Brain microvascular endothelial cell (primary cell): ENCODE data around the gene IPPK.

ENCODE experiments used
- DNase-seq: peaks from one replicate; pipeline ENCODE4 v3.0.0-alpha.2; 2020
- H3K27ac ChIP-seq: fragments of 250-450 bp; sonication (Bioruptor Pico); 2 replicates; pipeline ENCODE4 v1.5.1; 2020; ENCODE audit warnings: mild to moderate bottlenecking, moderate library complexity
- H3K27me3 ChIP-seq: fragments of 250-450 bp; sonication (Bioruptor Pico); replicated peaks from 2 replicates; pipeline ENCODE4 v1.5.1; 2020; ENCODE audit warnings: mild to moderate bottlenecking
- H3K36me3 ChIP-seq: fragments of 250-450 bp; sonication (Bioruptor Pico); replicated peaks from 2 replicates; pipeline ENCODE4 v1.5.1; 2020; ENCODE audit warnings: mild to moderate bottlenecking
- H3K4me3 ChIP-seq: 2 replicates; pipeline ENCODE4 v1.5.1; 2011; ENCODE audit warnings: low read depth, mild to moderate bottlenecking, control low read depth, low read length, moderate library complexity
- CTCF ChIP-seq: IDR thresholded peaks from 2 replicates; pipeline ENCODE4 v1.5.1; 2011; ENCODE audit warnings: low read depth, mild to moderate bottlenecking, moderate library complexity, low read length, control low read depth, inconsistent platforms; ENCODE audit errors: missing control alignments
- in situ Hi-C: cut with HindIII; loops from 2 replicates; pipeline ENCODE4 v1.10.0; 2017; ENCODE audit warnings: low sequenced_read_pairs, low pct_ligation_motif_present

Gene IPPK

GRCh38 chr9:92636627-92637026, 33.3 kb downstream of the IPPK start:
- Histone ChIP-seq H3K27me3 (no peaks in the 10 kb centered on the region), H3K4me3 (no peak overlapping the region), H3K27ac (no peak overlapping the region), H3K36me3 (peaks cover 73% of the 10 kb centered on the region)
- no peak for DNase-seq
- peak; percentile 34 for TF ChIP-seq CTCF
- in situ Hi-C loops, result no loop called here

- TF ChIP-seq CTCF, result no peak
- no peak for DNase-seq
- peaks cover 72% of the 10 kb centered on the region for H3K36me3 ChIP-seq
- no peak overlapping the region for H3K27ac ChIP-seq
- H3K4me3 ChIP-seq, result no peak overlapping the region
- H3K27me3 ChIP-seq, result no peaks in the 10 kb centered on the region
- in situ Hi-C loops, result no loop called here
Measured at GRCh38 chr9:92635760-92636159, 34.2 kb downstream of the IPPK start.

GRCh38 chr9:92634712-92635605, 35.0 kb downstream of the IPPK start:
- H3K27me3 ChIP-seq, result no peaks in the 10 kb centered on the region
- no peak overlapping the region for H3K27ac ChIP-seq
- peak; percentile 64 for DNase-seq
- in situ Hi-C loops, result no loop called here
- TF ChIP-seq CTCF, result peak; percentile 99
- peaks cover 71% of the 10 kb centered on the region for H3K36me3 ChIP-seq
- H3K4me3 ChIP-seq, result no peak overlapping the region

GRCh38 chr9:92633614-92634278, 36.2 kb downstream of the IPPK start:
- no peaks in the 10 kb centered on the region for H3K27me3 ChIP-seq
- H3K27ac ChIP-seq, result no peak overlapping the region
- peaks cover 70% of the 10 kb centered on the region for H3K36me3 ChIP-seq
- no peak overlapping the region for H3K4me3 ChIP-seq
- no peak for TF ChIP-seq CTCF
- in situ Hi-C loops, result no loop called here
- DNase-seq, result no peak

GRCh38 chr9:92632641-92633040, 37.3 kb downstream of the IPPK start:
- H3K4me3 ChIP-seq, result no peak overlapping the region
- DNase-seq, result no peak
- peaks cover 60% of the 10 kb centered on the region for H3K36me3 ChIP-seq
- H3K27me3 ChIP-seq, result no peaks in the 10 kb centered on the region
- H3K27ac ChIP-seq, result no peak overlapping the region
- in situ Hi-C loops, result no loop called here
- TF ChIP-seq CTCF, result no peak
